Stimulated activated memory B cell treated with anti-CD40 and anti-IgM and Interleukin-4, amounts not matched to agents 10 μg/mL and 1 μg/mL and 100 μg/mL, for 72 hours (primary cell): ENCODE results near the gene NHLRC1.

ENCODE experiments used
- ATAC-seq: fragments of 150-1000 bp; cut with Tn5 transposase; 2 replicates; pipeline ENCODE4 v1.10.0; 2021
- H3K27ac Mint-ChIP-seq: one replicate; pipeline ENCODE4 v1.8.0; 2022; ENCODE audit warnings: mild to moderate bottlenecking, mixed read lengths
- H3K27me3 Mint-ChIP-seq: one replicate; pipeline ENCODE4 v1.8.0; 2022; ENCODE audit warnings: mixed read lengths
- H3K36me3 Mint-ChIP-seq: one replicate; pipeline ENCODE4 v1.8.0; 2022; ENCODE audit warnings: mixed read lengths
- H3K4me1 Mint-ChIP-seq: one replicate; pipeline ENCODE4 v1.8.0; 2022; ENCODE audit warnings: mixed read lengths
- H3K4me3 Mint-ChIP-seq: one replicate; pipeline ENCODE4 v1.8.0; 2022; ENCODE audit warnings: mild to moderate bottlenecking, moderate library complexity, mixed read lengths
- H3K9me3 Mint-ChIP-seq: one replicate; pipeline ENCODE4 v1.8.0; 2022; ENCODE audit warnings: mixed read lengths

NHLRC1 gene

GRCh38 chr6:18110162-18110561 lies 12.3 kb downstream of the NHLRC1 start:
- H3K36me3 Mint-ChIP-seq: peaks cover 16% of the 10 kb centered on the region
- no peaks in the 10 kb centered on the region for H3K4me1 Mint-ChIP-seq
- H3K9me3 Mint-ChIP-seq: peaks cover 15% of the 10 kb centered on the region
- H3K27me3 Mint-ChIP-seq: peaks cover 19% of the 10 kb centered on the region
- no peak overlapping the region for H3K4me3 Mint-ChIP-seq
- no peak for ATAC-seq
- H3K27ac Mint-ChIP-seq: no peak overlapping the region

GRCh38 chr6:18107061-18107460 lies 15.4 kb downstream of the NHLRC1 start:
- H3K9me3 Mint-ChIP-seq: peaks cover 13% of the 10 kb centered on the region
- no peak for ATAC-seq
- no peaks in the 10 kb centered on the region for H3K4me1 Mint-ChIP-seq
- peaks cover 22% of the 10 kb centered on the region for H3K27me3 Mint-ChIP-seq
- H3K27ac Mint-ChIP-seq: no peak overlapping the region
- peaks cover 16% of the 10 kb centered on the region for H3K36me3 Mint-ChIP-seq
- H3K4me3 Mint-ChIP-seq: no peak overlapping the region

- no peak overlapping the region for H3K27ac Mint-ChIP-seq
- peaks cover 33% of the 10 kb centered on the region for H3K27me3 Mint-ChIP-seq
Observed at GRCh38 chr6:18102783-18103509, 19.5 kb downstream of the NHLRC1 start.

GRCh38 chr6:18101873-18102272 lies 20.6 kb downstream of the NHLRC1 start:
- Mint-ChIP-seq H3K4me1 (no peaks in the 10 kb centered on the region), H3K27me3 (peaks cover 40% of the 10 kb centered on the region), H3K9me3 (peaks cover 8% of the 10 kb centered on the region), H3K36me3 (peaks cover 10% of the 10 kb centered on the region), H3K4me3 (no peak overlapping the region), H3K27ac (no peak overlapping the region)
- ATAC-seq: no peak

More at GRCh38 chr6:18102783-18103509, 19.5 kb downstream of the NHLRC1 start:
- peaks cover 16% of the 10 kb centered on the region for H3K36me3 Mint-ChIP-seq
- no peak overlapping the region for H3K4me3 Mint-ChIP-seq
- no peak for ATAC-seq
- H3K9me3 Mint-ChIP-seq: peaks cover 13% of the 10 kb centered on the region
- no peaks in the 10 kb centered on the region for H3K4me1 Mint-ChIP-seq

- no peak for ATAC-seq
- peaks cover 7% of the 10 kb centered on the region for H3K9me3 Mint-ChIP-seq
- peaks cover 8% of the 10 kb centered on the region for H3K36me3 Mint-ChIP-seq
- H3K27ac Mint-ChIP-seq: no peak overlapping the region
- H3K4me1 Mint-ChIP-seq: no peaks in the 10 kb centered on the region
- no peak overlapping the region for H3K4me3 Mint-ChIP-seq
- H3K27me3 Mint-ChIP-seq: peaks cover 40% of the 10 kb centered on the region
Observed at GRCh38 chr6:18101271-18101670, 21.2 kb downstream of the NHLRC1 start.

- Mint-ChIP-seq H3K9me3 (no peaks in the 10 kb centered on the region), H3K4me1 (no peaks in the 10 kb centered on the region), H3K36me3 (no peaks in the 10 kb centered on the region), H3K27me3 (peaks cover 40% of the 10 kb centered on the region), H3K4me3 (no peak overlapping the region), H3K27ac (no peak overlapping the region)
- no peak for ATAC-seq
Observed at GRCh38 chr6:18100296-18100695, 22.2 kb downstream of the NHLRC1 start.

- no peaks in the 10 kb centered on the region for H3K4me1 Mint-ChIP-seq
- H3K36me3 Mint-ChIP-seq: no peaks in the 10 kb centered on the region
- H3K4me3 Mint-ChIP-seq: no peak overlapping the region
- H3K27ac Mint-ChIP-seq: no peak overlapping the region
- ATAC-seq: no peak
- peaks cover 40% of the 10 kb centered on the region for H3K27me3 Mint-ChIP-seq
- no peaks in the 10 kb centered on the region for H3K9me3 Mint-ChIP-seq
Observed at GRCh38 chr6:18099511-18099910, 23.0 kb downstream of the NHLRC1 start.

GRCh38 chr6:18096423-18096822 lies 26.1 kb downstream of the NHLRC1 start:
- Mint-ChIP-seq H3K27me3 (peaks cover 39% of the 10 kb centered on the region), H3K4me1 (no peaks in the 10 kb centered on the region), H3K4me3 (no peak overlapping the region), H3K27ac (no peak overlapping the region), H3K36me3 (no peaks in the 10 kb centered on the region), H3K9me3 (no peaks in the 10 kb centered on the region)
- ATAC-seq: no peak

- Mint-ChIP-seq H3K27me3 (peaks cover 29% of the 10 kb centered on the region), H3K4me3 (no peak overlapping the region), H3K4me1 (no peaks in the 10 kb centered on the region), H3K36me3 (no peaks in the 10 kb centered on the region), H3K27ac (no peak overlapping the region), H3K9me3 (peaks cover 3% of the 10 kb centered on the region)
- no peak for ATAC-seq
Observed at GRCh38 chr6:18091382-18091781, 31.1 kb downstream of the NHLRC1 start.

GRCh38 chr6:18090349-18090786 lies 32.1 kb downstream of the NHLRC1 start:
- Mint-ChIP-seq H3K27me3 (peaks cover 39% of the 10 kb centered on the region), H3K36me3 (no peaks in the 10 kb centered on the region), H3K9me3 (peaks cover 3% of the 10 kb centered on the region), H3K4me1 (no peaks in the 10 kb centered on the region), H3K27ac (no peak overlapping the region), H3K4me3 (no peak overlapping the region)
- no peak for ATAC-seq

- no peak overlapping the region for H3K4me3 Mint-ChIP-seq
- H3K9me3 Mint-ChIP-seq: peaks cover 3% of the 10 kb centered on the region
- H3K4me1 Mint-ChIP-seq: no peaks in the 10 kb centered on the region
- H3K27ac Mint-ChIP-seq: no peak overlapping the region
- no peak for ATAC-seq
- no peaks in the 10 kb centered on the region for H3K36me3 Mint-ChIP-seq
- H3K27me3 Mint-ChIP-seq: peaks cover 39% of the 10 kb centered on the region
Observed at GRCh38 chr6:18088419-18089296, 33.8 kb downstream of the NHLRC1 start.

- H3K9me3 Mint-ChIP-seq: peaks cover 3% of the 10 kb centered on the region
- H3K27ac Mint-ChIP-seq: no peak overlapping the region
- no peak overlapping the region for H3K4me3 Mint-ChIP-seq
- no peaks in the 10 kb centered on the region for H3K4me1 Mint-ChIP-seq
- no peak for ATAC-seq
- H3K27me3 Mint-ChIP-seq: peaks cover 31% of the 10 kb centered on the region
- H3K36me3 Mint-ChIP-seq: no peaks in the 10 kb centered on the region
Observed at GRCh38 chr6:18087396-18088165, 34.9 kb downstream of the NHLRC1 start.

- Mint-ChIP-seq H3K27me3 (peaks cover 17% of the 10 kb centered on the region), H3K9me3 (no peaks in the 10 kb centered on the region), H3K36me3 (no peaks in the 10 kb centered on the region), H3K27ac (no peak overlapping the region), H3K4me3 (no peak overlapping the region), H3K4me1 (no peaks in the 10 kb centered on the region)
- no peak for ATAC-seq
Observed at GRCh38 chr6:18081025-18081668, 41.3 kb downstream of the NHLRC1 start.

GRCh38 chr6:18080544-18080943 lies 41.9 kb downstream of the NHLRC1 start:
- Mint-ChIP-seq H3K9me3 (peaks cover 4% of the 10 kb centered on the region), H3K4me3 (no peak overlapping the region), H3K27ac (no peak overlapping the region), H3K4me1 (no peaks in the 10 kb centered on the region), H3K27me3 (peaks cover 11% of the 10 kb centered on the region), H3K36me3 (no peaks in the 10 kb centered on the region)
- no peak for ATAC-seq

- Mint-ChIP-seq H3K36me3 (no peaks in the 10 kb centered on the region), H3K4me3 (no peak overlapping the region), H3K9me3 (peaks cover 9% of the 10 kb centered on the region), H3K27me3 (no peaks in the 10 kb centered on the region), H3K27ac (no peak overlapping the region), H3K4me1 (no peaks in the 10 kb centered on the region)
- peak; percentile 47 for ATAC-seq
Observed at GRCh38 chr6:18078866-18079265, 43.6 kb downstream of the NHLRC1 start.
